NCI-H146 (cell line): Measurements from ENCODE around the gene SLC35B3.
"Not testable (repeated sequence)": the region's sequence is repeated elsewhere in the genome, so short reads cannot be mapped to it uniquely, and the experiment has no call there.

ENCODE experiments used
- DNase-seq: peaks from one replicate; lab custom pipeline; 2025; lab: John Stamatoyannopoulos, UW

The SLC35B3 gene

DNA sequence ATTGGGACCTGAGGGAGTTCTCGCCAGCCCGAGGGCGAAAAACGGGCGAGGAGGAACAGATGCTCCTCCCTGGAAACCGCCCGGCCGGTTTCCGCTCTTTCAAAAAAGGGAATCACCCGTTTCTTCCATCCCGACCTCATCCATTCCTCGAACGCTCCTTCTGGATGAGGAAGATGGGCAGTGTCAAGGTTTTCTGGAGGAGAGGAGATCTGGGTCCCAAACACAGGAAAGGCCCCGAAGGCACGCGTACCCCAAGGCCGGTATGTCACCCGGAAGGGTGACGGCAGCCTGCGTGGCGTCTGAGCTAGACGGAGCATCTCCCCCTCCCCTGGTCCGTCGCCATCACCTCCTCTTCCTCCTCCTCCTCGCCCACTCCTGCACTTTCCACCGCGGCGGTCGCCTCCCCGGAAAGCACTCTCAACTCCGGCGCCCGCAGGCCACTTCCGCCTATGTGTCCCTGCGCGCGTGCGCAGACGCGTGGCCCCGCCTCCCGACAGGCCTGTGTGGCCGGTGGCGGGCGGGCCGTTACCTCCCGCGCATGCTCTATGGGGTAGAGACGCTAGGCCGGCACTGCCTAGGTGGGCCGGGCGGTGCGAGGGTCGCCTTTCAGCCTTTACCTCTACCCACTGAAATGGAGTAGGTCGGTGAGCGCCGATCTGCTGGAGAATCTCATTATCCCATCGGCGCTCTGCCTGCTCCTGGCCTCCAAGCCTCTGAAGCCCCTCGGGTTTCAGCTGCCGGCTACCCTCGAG lies at the start of gene SLC35B3:
Gene SLC35B3 (minus strand): TSS at position 453 of the 752 bp plus-strand sequence.
- peak; percentile 97 for DNase-seq

DNA sequence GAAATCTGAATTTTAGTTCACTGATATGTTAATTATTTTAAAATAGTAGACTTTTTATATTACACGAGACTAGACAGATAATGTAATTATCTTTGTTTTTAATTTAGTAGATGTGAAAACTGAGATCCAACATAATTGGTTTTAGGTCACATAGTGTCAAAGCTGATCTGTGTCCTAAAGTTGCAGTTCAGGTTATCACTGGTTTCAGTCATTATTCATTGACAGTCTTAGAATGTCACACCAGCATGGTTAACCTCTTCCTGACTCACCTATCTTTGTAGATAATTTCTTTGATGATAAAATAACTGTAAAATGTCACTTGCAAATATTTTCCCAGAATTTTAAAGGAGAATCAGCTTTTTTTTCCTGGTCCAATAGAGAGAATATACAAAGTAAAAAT lies 48.3 kb upstream of the SLC35B3 start:
- no peak for DNase-seq

DNA sequence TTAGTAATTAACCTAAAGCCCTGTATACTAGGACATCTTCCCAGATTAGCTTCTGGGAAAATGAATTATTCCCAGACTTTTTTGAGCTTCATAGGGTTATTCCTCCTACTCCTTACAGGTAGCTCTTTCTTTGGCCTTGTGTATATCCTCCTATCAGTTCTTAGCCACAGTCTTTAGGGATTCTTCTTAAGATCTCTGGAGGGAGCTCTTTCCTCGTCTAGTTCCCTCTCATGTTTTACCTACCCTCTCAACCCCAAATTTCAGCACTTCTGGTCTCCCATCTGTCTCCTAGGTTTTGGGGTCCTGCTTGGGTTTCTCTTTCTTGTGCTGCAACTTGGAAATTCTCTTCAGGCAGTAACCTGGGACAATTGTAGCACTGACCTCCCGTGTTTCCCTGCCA lies 46.4 kb upstream of the SLC35B3 start:
- DNase-seq: no peak

DNA sequence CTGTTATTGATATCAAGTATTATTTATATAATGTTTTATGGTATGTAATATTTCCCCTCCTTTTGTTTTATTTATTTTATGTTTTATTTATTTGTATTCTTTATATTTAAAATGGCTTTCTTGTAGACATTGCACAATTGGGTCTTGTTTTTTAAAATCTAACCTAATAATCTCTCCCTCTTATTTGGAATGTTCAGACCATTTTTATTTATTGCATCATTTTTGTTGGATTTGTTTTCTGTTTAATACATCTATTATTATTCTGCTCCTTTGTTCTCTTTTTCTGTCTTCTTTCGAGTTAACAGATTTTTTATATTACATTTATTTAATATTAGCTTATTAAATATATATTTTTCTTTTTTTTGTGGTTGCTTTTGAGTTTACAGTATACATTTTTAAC lies 43.1 kb upstream of the SLC35B3 start:
- no peak for DNase-seq

DNA sequence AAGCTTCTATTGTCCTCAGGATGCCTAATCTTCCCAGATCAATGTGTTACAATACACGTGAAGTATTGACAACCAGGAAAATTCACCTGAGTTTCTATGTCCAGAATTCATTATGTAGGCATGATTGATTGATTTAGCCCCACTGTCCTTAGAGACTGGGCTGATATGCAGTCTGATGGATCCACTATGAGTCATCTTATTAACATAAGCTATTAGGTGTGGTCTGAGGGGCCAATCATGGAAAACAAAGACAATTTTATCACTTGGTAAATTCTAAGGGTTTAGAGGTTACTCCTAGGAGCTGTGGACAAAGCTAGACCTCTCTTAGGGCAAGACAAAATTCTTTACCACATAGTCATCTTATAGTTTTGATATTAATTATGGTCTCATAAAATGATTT lies 41.3 kb upstream of the SLC35B3 start:
- peak; percentile 2 for DNase-seq

DNA sequence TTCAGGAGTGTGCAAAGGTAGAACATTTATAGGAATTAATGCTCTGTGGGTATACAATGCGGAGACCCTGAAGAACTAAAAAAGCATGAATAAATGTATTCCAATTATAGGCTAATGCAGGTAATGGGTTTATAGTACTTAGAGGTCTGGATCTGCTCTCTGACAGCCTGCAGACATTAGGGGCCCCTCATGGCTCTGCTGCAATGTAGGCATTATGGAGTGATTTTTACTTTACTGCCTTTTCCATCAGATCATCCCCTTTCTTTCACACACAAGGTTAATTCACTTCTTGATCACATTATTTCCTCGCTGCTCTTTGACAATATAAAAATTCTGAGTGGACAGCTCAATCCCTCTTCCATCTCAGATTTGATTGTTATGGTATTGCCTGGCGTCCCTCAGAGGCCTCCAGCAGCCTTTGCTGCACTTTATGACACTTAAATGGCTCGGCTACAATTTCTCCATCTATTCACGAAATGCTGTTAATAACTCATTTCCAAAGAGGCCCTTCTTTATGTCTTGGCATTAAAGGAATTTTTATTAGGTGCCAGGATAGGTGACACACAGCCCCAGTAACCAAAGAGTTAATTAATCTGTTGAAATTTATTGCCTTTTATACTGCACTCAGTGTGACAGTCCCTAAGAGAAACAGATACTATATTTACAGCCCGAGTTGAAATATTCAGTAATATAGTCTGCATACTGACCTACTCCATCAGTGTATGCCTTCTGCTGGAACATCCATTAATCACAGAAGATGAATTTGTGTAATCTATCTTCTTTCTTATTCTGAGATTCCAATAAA lies 33.4 kb upstream of the SLC35B3 start:
- no peak for DNase-seq

DNA sequence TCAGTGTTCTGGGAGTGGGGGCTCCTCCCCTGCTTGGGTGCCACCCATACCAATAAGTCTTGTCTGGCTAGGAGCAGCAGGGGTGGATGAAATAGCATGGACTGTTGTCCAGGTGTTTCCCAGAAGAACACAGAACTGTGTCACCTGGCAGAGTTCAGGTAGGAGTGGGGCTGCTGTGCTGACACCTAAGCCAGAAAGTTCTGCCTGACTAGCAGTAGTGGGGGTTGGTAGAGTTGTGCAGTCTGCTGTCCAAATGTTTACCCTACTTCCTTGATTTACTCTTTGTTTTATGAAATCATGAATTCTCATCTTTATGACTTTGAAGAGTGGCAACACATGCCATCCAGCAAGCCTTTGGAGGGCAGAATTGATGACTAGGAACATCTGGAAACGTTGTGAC lies 27.3 kb upstream of the SLC35B3 start:
- no peak for DNase-seq

DNA sequence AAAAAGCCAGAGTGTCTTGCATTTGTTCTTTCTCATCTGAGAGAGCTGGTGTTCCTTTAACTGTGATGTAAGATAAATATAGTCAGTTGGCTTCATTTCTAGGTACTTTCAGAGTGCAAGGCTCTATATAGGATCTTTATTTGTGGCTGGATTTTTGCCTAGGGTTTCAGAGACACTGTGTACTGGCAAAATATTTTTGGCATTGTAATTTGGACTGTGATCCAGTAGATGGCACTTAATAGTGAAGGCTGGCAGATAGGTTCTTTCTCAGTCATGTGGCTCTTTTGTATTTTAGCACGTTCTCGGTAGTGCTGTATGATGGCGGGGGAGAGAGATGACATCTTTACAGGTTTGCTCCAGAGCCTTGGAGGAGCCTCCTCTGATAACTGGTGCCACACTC lies 26.8 kb upstream of the SLC35B3 start:
- DNase-seq: no peak

DNA sequence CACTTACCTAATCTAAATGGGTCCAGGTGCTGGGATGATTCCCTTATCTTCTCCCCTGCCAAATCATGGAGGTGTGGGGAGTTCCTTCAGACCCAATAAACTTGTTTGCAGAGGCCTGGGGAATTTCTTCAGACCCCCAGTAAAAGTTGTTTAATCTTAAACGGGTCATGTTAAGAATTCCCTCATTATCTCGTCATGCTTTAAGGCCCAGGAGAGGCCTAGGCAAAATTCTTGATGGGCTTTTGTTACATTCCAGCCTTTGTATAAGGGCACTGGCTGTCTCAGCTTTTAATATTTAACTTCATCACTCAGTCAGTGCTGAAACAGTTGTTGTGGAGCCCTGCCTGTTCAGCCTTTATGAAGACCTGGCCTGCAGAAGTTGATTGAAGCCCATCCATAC lies 11.0 kb upstream of the SLC35B3 start:
- no peak for DNase-seq

DNA sequence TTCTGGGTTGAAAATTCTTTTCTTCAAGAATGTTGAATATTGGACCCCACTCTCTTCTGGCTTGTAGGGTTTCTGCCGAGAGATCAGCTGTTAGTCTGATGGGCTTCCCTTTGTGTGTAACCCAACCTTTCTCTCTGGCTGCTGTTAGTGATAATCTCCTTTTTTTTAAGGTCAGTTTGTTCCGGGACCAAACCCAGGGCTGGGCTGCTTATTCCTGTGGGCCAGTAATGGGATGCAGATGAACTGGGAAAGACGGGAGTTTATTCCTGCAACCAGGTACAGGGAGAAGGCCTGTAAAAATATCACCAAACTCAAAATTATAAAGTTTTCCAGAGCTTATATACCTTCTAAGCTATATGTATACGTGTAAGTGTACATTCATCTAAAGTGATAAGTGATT lies 10.6 kb upstream of the SLC35B3 start:
- DNase-seq: not testable (repeated sequence)

DNA sequence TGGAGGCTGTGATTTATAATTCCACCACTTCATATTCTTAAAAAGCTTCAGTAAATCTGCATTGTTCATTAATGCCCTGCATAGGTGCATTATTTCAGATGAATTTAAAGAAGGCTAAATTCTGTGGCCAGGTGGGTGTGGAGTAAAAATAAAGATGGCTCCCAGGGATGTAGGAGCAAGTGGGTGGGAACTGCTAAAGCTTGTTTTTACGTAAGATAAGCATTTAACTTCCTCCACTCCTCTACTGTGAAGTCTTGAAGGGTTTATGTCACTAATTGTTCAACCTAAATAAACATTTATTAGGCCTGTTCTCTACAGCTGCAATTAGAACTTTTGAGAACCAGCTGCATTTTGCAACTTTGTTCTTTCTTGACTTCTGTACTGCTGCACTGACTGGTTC lies 6.8 kb upstream of the SLC35B3 start:
- no peak for DNase-seq

DNA sequence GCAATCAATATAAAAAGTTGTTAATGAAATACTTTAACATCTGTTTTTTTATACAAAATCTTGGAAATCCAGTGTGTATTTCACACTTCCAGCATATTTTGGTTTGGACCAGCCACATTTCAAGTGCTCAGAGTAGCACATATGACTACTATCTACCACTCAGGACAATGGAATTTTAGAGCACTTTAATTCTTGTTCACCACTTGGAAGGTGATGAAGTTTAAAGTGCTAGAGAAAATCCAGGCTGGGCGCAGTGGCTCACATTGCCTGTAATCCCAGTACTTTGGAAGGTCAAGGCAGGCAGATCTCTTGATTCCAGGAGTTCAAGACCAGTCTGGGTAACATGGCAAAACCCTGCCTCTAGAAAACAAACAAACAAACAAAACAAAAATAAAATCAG lies 6.1 kb upstream of the SLC35B3 start:
- DNase-seq: no peak

DNA sequence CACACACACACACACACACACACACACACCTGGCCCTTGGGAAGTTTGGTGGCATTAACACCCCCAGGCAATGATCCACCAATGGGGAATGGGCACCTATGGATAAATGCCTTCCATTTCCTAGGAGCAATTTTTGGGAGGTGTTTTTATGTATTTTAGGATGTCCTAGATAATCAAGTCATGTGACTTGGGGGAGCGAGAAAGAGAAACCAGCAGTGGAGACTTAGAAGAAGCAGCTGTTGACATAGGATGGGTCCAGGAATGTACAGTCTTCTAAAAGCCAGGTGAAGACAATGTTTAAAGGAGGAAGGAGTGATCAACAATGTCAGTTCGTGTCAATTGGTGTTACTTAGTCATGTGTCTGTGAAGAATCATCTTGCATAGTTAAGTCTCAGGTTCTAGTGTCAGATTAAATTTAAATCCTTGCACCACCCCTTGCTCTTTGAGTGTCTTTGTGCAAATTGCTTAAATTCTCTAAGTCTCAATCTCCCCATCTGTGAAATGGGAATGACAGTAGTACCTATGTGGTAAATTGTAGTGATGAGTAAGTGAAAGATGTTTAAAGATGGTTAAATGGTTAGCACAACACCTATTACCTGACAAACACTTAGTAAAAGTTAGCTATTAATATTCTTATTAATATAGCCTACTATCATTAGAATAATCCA lies 4.4 kb upstream of the SLC35B3 start:
- DNase-seq: no peak

DNA sequence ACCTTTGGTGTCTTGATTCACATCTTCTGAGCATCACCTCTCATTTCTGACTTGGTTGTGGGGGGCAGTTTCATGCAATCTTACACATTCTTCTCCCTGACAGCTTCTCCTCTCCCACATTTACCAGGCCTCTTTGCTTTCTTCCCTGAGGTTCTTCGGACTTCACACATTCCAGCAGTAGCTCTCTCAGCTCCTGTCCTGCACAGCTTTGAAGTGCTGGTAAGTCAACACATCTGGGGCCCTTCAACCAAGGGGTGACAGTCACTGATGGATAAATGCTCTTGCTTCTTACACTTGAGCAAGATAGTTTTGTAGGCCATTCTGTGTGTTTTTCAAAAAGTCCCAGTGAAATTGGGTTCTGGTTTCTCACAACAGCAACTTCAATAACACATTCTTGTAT lies 2.5 kb upstream of the SLC35B3 start:
- DNase-seq: no peak

DNA sequence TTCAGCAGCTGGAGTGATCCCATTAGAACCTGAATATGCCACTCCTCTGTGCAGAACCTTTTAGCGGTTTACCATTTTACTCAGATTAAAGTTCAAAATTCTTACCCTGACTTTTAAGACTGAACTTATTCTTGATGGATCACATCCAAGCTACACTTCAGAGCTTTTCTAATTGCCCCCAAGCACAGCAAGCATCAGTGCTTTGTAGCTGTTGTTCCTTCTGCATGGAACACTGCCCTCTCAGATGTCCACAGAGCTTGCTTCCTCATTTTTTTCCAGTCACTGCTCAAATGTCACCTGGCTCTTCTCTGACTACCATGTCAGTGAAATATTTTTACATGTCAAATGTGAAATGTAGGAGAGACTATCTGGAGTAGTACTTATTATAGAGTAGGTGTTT lies 1.6 kb upstream of the SLC35B3 start:
- DNase-seq: no peak

DNA sequence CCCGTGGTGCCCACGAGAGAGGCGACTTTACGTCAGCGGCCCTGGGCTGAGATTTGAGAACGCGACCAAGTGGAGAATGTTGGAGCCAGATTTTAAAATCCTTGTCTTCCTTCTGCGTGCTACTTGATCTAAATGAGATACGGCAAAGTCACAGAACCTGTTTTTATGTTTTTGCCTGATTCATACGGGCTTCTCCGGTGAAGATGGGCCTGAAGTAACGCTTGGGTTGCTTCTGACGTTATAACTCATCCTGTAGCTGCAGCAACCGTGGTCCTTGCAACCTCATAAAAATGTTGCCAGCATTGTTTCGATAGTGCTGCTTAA lies 462 bp upstream of the SLC35B3 start:
- peak; percentile 61 for DNase-seq

DNA sequence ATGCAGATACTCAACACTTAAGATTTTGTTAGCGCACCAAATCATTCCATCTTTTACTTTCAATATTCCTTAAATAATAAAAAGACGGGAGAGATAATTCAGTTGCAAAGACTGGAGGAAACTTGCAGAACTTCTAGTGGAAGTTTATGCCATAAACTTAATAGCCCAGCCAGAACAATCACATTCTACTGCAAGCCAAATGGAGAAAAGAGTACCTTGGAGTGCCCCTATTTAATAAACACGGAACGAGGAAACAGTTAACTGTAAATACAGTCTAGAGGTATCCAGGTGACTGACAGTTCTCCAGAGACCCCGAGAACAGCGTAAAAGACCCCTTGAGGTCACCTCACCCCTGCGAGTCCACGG lies 635 bp downstream of the SLC35B3 start:
- no peak for DNase-seq

DNA sequence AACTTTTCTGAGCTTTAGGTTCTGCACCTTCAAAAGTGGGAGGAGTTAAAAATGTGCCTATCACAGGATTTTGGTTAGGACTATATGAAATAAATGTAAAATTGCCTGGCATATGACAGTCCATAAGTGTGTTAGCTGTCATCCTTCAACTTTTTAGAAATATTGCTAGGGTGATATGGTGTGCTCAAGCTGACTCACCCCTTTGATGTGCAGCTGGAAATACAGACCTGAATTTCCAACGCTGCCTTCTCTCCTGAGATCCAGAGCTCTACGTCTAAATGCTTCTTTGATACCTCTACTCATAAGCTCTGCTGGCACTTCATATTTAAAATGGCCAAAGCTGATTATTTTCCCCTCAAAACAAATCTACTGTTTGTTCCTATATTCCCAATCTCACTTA lies 2.7 kb downstream of the SLC35B3 start:
- no peak for DNase-seq

DNA sequence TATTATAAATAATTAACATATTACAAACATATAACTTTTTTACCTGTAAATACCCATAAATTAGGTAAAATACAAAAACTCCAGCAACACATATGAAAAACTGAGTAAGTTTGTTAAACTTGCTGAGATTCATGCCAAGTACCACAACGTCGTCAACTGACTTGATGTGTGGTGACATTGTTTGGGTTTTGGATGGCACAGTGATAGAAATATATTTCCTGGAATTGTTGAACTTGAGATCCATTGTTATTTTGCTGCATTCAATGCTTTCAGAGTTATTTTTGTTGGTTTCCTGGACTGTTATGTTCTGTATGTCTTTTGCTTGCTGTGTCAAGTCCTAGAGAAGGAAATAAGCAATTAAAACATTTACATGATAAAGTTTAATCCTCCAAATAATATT lies 5.5 kb downstream of the SLC35B3 start:
- DNase-seq: no peak

DNA sequence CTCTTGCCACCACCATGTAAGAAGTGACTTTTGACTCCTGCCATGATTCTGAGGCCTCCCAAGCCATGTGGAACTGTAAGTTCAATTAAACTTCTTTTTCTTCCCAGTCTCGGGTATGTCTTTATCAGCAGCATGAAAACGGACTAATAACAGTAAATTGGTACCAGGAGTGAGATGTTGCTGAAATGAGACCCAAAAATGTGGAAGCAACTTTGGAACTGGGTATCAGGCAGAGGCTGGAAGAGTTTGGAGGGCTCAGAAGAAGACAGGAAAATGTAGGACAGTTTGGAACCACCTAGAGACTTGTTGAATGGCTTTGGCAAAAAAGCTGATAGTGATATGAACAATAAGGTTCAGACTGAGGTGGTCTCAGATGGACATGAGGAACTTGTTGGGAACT lies 8.8 kb downstream of the SLC35B3 start:
- not testable (repeated sequence) for DNase-seq

DNA sequence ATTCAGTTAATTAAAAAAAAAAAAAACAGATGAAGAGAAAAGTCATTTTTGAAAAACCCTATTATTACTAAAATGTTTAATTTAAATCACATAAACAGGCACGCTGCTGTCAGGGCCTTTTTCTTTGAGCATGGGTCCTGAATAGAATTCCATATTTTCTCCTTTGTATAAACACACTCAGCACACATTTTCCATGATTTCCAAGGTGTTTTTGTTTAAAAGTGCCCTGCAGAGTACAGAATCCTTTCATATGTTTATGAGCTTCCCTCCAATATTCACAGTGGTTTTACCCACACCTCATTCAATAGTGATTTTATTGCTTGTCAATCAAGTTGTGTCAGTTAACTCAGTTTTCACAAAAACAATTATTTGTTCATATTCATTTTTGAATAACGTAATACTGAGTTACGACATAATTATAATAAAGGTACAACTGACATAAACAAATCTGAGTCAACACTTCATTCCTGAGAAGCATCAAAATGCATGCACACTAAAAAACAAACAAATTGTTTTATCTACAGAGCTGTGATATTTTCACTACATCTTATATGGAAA lies 15.2 kb downstream of the SLC35B3 start:
- peak; percentile 49 for DNase-seq

DNA sequence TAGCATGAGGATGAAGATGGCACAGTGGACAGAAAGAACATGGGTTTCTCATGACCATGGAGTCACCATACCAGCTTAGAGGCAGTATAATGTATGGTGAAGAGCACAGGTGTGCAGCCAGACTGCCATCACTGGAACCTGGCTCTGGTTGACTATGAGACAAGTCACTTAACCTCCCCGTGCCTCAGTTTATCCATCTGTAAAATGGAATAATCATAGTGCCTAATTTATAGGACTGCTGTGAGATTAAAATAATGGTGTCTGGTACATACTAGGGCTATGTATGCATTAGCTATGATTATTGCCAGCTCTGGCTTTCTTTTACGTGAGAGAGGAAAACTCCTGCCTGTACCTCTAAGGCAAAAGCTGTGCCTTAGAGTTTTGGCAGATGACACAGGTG lies 19.4 kb downstream of the SLC35B3 start:
- no peak for DNase-seq

DNA sequence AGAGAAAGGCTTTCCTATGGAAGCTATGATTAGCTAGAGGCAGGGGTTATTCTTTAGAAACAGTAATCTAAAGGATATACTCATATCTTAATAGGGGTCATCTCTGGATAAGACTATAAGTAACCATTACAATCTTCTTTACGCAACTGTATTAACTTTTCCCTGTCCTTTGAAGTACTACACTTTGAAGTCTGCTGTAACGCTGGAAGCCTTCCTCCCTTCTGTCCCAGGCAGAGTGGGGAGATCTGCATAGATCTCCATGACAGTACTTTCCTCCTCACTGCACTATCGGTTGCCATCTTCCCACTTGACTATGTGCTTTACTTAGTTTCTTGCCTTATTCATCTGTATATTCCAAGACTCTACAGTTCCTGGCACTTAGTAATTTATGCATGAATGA lies 20.1 kb downstream of the SLC35B3 start:
- no peak for DNase-seq
